Body of pancreas (tissue), 4 donors: Measurements from ENCODE around the gene DUS1L.

Experiments
- CTCF ChIP-seq, 7 experiments: fragments of 450-650 bp in 4 of 7; fragments of 200-600 bp in 3 of 7; sonication (generic) in 3 of 7; IDR thresholded peaks; one replicate each; pipeline ENCODE4 v1.5.1; 2016 to 2019; ENCODE audit warnings: antibody characterized with exemption in 7 of 7
- POLR2A ChIP-seq, 3 donors: fragments of 450-650 bp; IDR thresholded peaks; one replicate each; pipeline ENCODE4 v1.6.1; 2016; ENCODE audit warnings: antibody characterized with exemption in 3 of 3, mild to moderate bottlenecking in 2 of 3

- TF ChIP-seq POLR2A (IDR thresholded peaks at IDR 0.05) (no peak), CTCF (IDR thresholded peaks at IDR 0.05) (no peak)
Measured at GRCh38 chr17:82092094-82092586, 26.5 kb upstream of the DUS1L start.
